ENCODE data around the gene ZDHHC23. TPM values are rescaled to one million over a fixed set of nuclear protein-coding genes. Genes with fewer than 3 reads are reported as not detected.

ZDHHC23 gene
- total RNA-seq = 0.55 and 1.1 TPM in 2 replicates

GRCh38 chr3:113947372-113948014 lies at the start of gene ZDHHC23:
Gene ZDHHC23, plus strand, starts transcription at chr3:113948013. Its CDS starts 790 bp downstream, at chr3:113948803.

Other genes starting within 250 kb of the ZDHHC23 start
- gene NAA50, start 201.8 kb upstream of the ZDHHC23 start, total RNA-seq = 186 and 299 TPM in 2 replicates
- 119 and 133 TPM in 2 replicates for gene ATP6V1A, start 201.0 kb upstream of the ZDHHC23 start, total RNA-seq
- gene GRAMD1C, start 109.2 kb upstream of the ZDHHC23 start, total RNA-seq = 5.9 and 7.6 TPM in 2 replicates
- gene CCDC191, start 108.5 kb downstream of the ZDHHC23 start, total RNA-seq = 1.2 and 2.5 TPM in 2 replicates
- 14.1 and 23.4 TPM in 2 replicates for gene QTRT2, start 108.7 kb downstream of the ZDHHC23 start, total RNA-seq
- gene DRD3, start 231.0 kb downstream of the ZDHHC23 start, total RNA-seq = not detected in 2 replicates

Measured in uterine smooth muscle cell (primary cell).